Stomach (tissue), 9 donors: ENCODE results near the gene SURF6. TPM values are rescaled to one million over a fixed set of nuclear protein-coding genes. Genes with fewer than 3 reads are reported as not detected.
A peak's percentile ranks its signal among the peaks of the same experiment; 100 is the strongest.

ENCODE experiments used
- DNase-seq, 2 donors: peaks; one replicate each; pipeline versions ENCODE4 v3.0.0 to v3.0.0-alpha.2; 2013 to 2019
- H3K27ac ChIP-seq, 5 donors: fragments of 200-600 bp in 4 of 5; sonication (generic) in 4 of 5; one replicate each; pipeline ENCODE4 v1.5.1; 2013 to 2019; ENCODE audit warnings: mild to moderate bottlenecking in 1 of 5, moderate library complexity in 1 of 5
- H3K27me3 ChIP-seq, 3 donors: fragments of 200-600 bp; sonication (generic); one replicate each; pipeline ENCODE4 v1.5.1; 2017 to 2019; ENCODE audit warnings: mixed run types in 1 of 3
- H3K36me3 ChIP-seq, 4 donors: fragments of 200-600 bp; sonication (generic); 1 replicate in 3 of 4; 2 replicates in 1 of 4; pipeline ENCODE4 v1.5.1; 2016 to 2019
- H3K4me1 ChIP-seq, 4 donors: fragments of 200-600 bp; sonication (generic); one replicate each; pipeline ENCODE4 v1.5.1; 2016 to 2019
- H3K4me3 ChIP-seq, 4 donors: fragments of 200-600 bp; sonication (generic) in 3 of 4; one replicate each; pipeline ENCODE4 v1.5.1; 2016 to 2019; ENCODE audit warnings: mild to moderate bottlenecking in 1 of 4
- H3K9me3 ChIP-seq, 4 donors: fragments of 200-600 bp; sonication (generic); one replicate each; pipeline ENCODE4 v1.5.1; 2016 to 2019
- CTCF ChIP-seq, 7 experiments: fragments of 450-650 bp in 4 of 7; fragments of 200-600 bp in 3 of 7; sonication (generic) in 3 of 7; IDR thresholded peaks; one replicate each; pipeline ENCODE4 v1.5.1; 2016 to 2019; ENCODE audit warnings: antibody characterized with exemption in 7 of 7, control low read depth in 2 of 7, mild to moderate bottlenecking in 1 of 7
- EP300 ChIP-seq: sonication (generic); formaldehyde crosslinking; IDR thresholded peaks from one replicate; pipeline ENCODE4 v1.6.1; 2017; ENCODE audit warnings: antibody characterized with exemption
- POLR2A ChIP-seq, 4 donors: fragments of 450-650 bp; IDR thresholded peaks; one replicate each; pipeline ENCODE4 v1.6.1; 2016; ENCODE audit warnings: antibody characterized with exemption in 4 of 4, control low read depth in 2 of 4, mild to moderate bottlenecking in 1 of 4, moderate library complexity in 1 of 4
- POLR2AphosphoS5 ChIP-seq, 3 donors: sonication (generic); formaldehyde crosslinking; IDR thresholded peaks; one replicate each; pipeline ENCODE4 v1.6.1; 2016; ENCODE audit warnings: antibody characterized with exemption in 3 of 3
- WGBS, 5 donors: extraction: QIAGEN DNeasy Blood & Tissue Kit in 3 of 5; methylation state at CpG; one replicate each; pipeline versions ENCODE4 v1.1.5 to v1.1.7; 2013 to 2018; 5-methylcytosine and 5-hydroxymethylcytosine counted together
- intact Hi-C: fragments of 100-400 bp; cut with DNase I; formaldehyde crosslinking; loops from one replicate; pipeline ENCODE4 v1.15.1; 2023; ENCODE audit warnings: low total_unique reads
- polyA plus RNA-seq, 3 donors: library from polyadenylated mRNA; stranded (reverse); fragments of 200-250 nt; gene quantifications; one replicate each; pipeline ENCODE4 v1.2.3, GENCODE V29; 2013
- total RNA-seq, 5 donors: library from RNA; depleted of rRNA; stranded (reverse); fragments of >200 nt; gene quantifications; one replicate each; pipeline versions ENCODE4 v1.1.0 to v1.2.3, GENCODE V29; 2014 to 2016
- donor health status: healthy with polysubstance abuse.
- donor health status: Bipolar disorder and iron deficiency.
- donor health status: healthy.

The SURF6 gene
- total and polyA plus RNA-seq, 8 donors = 2.9 to 138 (median 14.1) TPM

- no peak for DNase-seq
- H3K27me3 ChIP-seq = no peaks in the 10 kb centered on the region
- H3K4me1 ChIP-seq = peaks cover 21 to 35% (median 31%) of the 10 kb centered on the region in 4 donors
- H3K4me3 ChIP-seq = peak overlapping the region in 1 of 4 donors; percentile 94
- peaks cover 41 to 54% (median 49%) of the 10 kb centered on the region in 4 donors for H3K36me3 ChIP-seq
- WGBS, 5 donors = 86 to 93% (median 89%) methylated on average over 7 to 10 of the region's 10 CpGs
- intact Hi-C loops = no loop called here
- peak overlapping the region in 1 of 5 donors; percentile 8 for H3K27ac ChIP-seq
- no peaks in the 10 kb centered on the region for H3K9me3 ChIP-seq
- TF ChIP-seq POLR2AphosphoS5 (IDR thresholded peaks at IDR 0.05) (no peak), EP300 (no peak)
These were observed 2.4 kb downstream of the SURF6 start for GRCh38 chr9:133333566-133333965.

GRCh38 chr9:133333011-133333410, 3.0 kb downstream of the SURF6 start:
- Histone ChIP-seq H3K36me3 (peaks cover 41 to 52% (median 48%) of the 10 kb centered on the region in 4 donors), H3K4me1 (peaks cover 21 to 35% (median 31%) of the 10 kb centered on the region in 4 donors), H3K27ac (no peak overlapping the region), H3K4me3 (no peak overlapping the region), H3K27me3 (no peaks in the 10 kb centered on the region), H3K9me3 (no peaks in the 10 kb centered on the region)
- intact Hi-C loops = no loop called here
- no peak for DNase-seq
- whole genome bisulfite sequencing, 5 donors = 89 to 94% (median 92%) methylated on average over 11 of the region's 11 CpGs
- no peak for TF ChIP-seq EP300
- no peak for TF ChIP-seq CTCF (IDR thresholded peaks at IDR 0.05)

- Histone ChIP-seq H3K9me3 (no peaks in the 10 kb centered on the region), H3K36me3 (peaks cover 41 to 52% (median 48%) of the 10 kb centered on the region in 4 donors), H3K27me3 (no peaks in the 10 kb centered on the region), H3K4me1 (peaks cover 21 to 35% (median 31%) of the 10 kb centered on the region in 4 donors), H3K4me3 (no peak overlapping the region), H3K27ac (no peak overlapping the region)
- no peak for DNase-seq
- TF ChIP-seq CTCF (IDR thresholded peaks at IDR 0.05) (no peak), EP300 (no peak), POLR2A (IDR thresholded peaks at IDR 0.05) (no peak), POLR2AphosphoS5 (IDR thresholded peaks at IDR 0.05) (no peak)
- 88 to 98% (median 91%) methylated on average over 16 to 20 of the region's 20 CpGs for WGBS, 5 donors
- intact Hi-C loops = no loop called here
These were observed 3.6 kb downstream of the SURF6 start for GRCh38 chr9:133332381-133332730.

GRCh38 chr9:133331641-133332380, 4.2 kb downstream of the SURF6 start:
- Histone ChIP-seq H3K27ac (no peak overlapping the region), H3K4me1 (peaks cover 21 to 33% (median 27%) of the 10 kb centered on the region in 4 donors), H3K27me3 (no peaks in the 10 kb centered on the region), H3K9me3 (no peaks in the 10 kb centered on the region), H3K4me3 (no peak overlapping the region), H3K36me3 (peaks cover 41 to 52% (median 48%) of the 10 kb centered on the region in 4 donors)
- TF ChIP-seq EP300 (no peak), POLR2AphosphoS5 (IDR thresholded peaks at IDR 0.05) (no peak), POLR2A (IDR thresholded peaks at IDR 0.05) (no peak), CTCF (IDR thresholded peaks at IDR 0.05) (no peak)
- DNase-seq = no peak
- intact Hi-C loops = no loop called here
- WGBS, 5 donors = 94 to 98% (median 96%) methylated on average over 37 to 57 of the region's 57 CpGs

- Histone ChIP-seq H3K4me1 (peaks cover 17 to 27% (median 21%) of the 10 kb centered on the region in 4 donors), H3K36me3 (peaks cover 41 to 52% (median 48%) of the 10 kb centered on the region in 4 donors), H3K9me3 (no peaks in the 10 kb centered on the region), H3K4me3 (no peak overlapping the region), H3K27me3 (no peaks in the 10 kb centered on the region), H3K27ac (no peak overlapping the region)
- 83 to 85% (median 84%) methylated on average over 18 to 19 of the region's 19 CpGs for WGBS, 5 donors
- intact Hi-C loops = no loop called here
- TF ChIP-seq POLR2AphosphoS5 (IDR thresholded peaks at IDR 0.05) (no peak), CTCF (IDR thresholded peaks at IDR 0.05) (no peak), POLR2A (IDR thresholded peaks at IDR 0.05) (no peak), EP300 (no peak)
- DNase-seq = no peak
These were observed 4.8 kb downstream of the SURF6 start for GRCh38 chr9:133331221-133331620.
